ENCODE measurements around the gene SPIN2B. TPM values are rescaled to one million over a fixed set of nuclear protein-coding genes. Genes with fewer than 3 reads are reported as not detected.
"Not testable (repeated sequence)": the region's sequence is repeated elsewhere in the genome, so short reads cannot be mapped to it uniquely, and the experiment has no call there.

The SPIN2B gene
- total RNA-seq, 4 donors from 2014 or later, result 5.5 to 18.1 (median 10.7) TPM

DNA sequence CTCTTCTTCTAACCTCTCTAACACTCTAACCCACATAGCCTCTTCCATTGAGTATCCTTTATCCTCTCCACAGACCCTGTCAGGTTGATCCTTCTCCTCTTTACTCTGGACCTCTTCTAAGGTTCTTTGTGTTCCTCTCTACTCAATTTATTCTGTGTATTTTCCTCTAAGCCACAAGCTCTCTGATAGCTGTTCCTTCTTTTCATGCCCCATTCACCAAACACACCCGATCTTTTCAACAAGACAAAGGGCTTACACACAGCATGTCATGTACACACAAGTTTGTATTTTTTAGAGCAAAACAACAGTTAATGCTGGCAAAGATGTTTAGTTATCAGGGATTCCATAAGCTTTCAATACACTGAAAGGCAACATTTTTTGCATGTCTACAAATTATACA is 1.9 kb downstream of the SPIN2B start:
- Histone ChIP-seq H3K4me1 (no peaks in the 10 kb centered on the region), H3K36me3 (no peaks in the 10 kb centered on the region), H3K9me3 (no peaks in the 10 kb centered on the region), H3K27ac (no peak overlapping the region), H3K27me3 (no peaks in the 10 kb centered on the region), H3K4me3 (no peak overlapping the region)
- DNase-seq (ENCODE audit: low spot score in 2 of 2), result no peak
- TF ChIP-seq EP300 (IDR thresholded peaks at IDR 0.05) (no peak), POLR2A (IDR thresholded peaks at IDR 0.05) (no peak)
- WGBS, 2 donors, result 59 to 70% methylated on average over 1 of the region's 1 CpG

DNA sequence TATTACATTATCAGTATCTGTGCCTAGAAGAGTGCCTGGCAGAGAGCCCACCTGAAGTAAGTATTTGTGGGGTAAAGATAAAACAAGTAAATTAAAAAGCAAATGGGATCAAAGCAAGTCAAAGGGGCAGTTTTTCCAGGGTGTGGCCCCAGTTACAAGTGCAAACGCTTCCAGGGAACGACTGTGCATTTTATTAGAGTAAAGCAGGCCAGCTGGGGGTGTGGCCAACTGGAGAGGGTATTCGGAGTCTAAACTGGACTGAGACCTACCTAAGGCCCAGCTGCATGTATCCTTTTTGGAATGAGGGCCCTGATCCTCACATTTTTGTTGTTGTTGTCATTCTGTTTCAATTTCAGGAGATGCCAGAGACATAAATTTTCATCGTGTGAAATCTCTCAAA is 3.8 kb downstream of the SPIN2B start:
- not testable (repeated sequence) for H3K9me3 ChIP-seq; H3K27me3 ChIP-seq; H3K4me3 ChIP-seq; H3K27ac ChIP-seq; H3K4me1 ChIP-seq; H3K36me3 ChIP-seq; DNase-seq (ENCODE audit: low spot score in 2 of 2)
- 40 to 55% methylated on average over 4 of the region's 4 CpGs for WGBS, 2 donors

DNA sequence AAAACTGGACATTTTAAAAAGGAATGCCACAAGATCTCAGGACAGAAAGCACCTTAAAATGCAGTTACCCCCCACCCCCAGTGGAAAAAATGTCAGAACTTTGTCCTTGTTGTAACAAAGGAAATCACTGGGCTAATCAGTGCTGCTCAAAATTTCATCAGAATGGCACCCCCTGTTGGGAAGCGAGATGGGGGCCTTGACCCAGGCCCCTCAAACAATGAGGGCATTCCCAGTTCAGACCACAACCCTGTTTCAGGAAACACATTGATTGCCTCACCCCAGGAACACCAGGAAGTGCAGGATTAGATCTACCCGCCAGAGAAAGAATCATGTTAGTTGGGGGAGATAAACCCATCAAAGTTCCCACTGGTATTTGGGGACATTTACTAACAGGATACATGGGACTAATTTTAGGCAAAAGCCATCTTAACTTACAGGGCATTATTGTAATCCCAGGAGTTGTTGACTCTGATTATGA is 16.4 kb downstream of the SPIN2B start:
- no peaks in the 10 kb centered on the region for H3K4me1 ChIP-seq
- no peak overlapping the region for H3K27ac ChIP-seq
- H3K27me3 ChIP-seq, result no peaks in the 10 kb centered on the region
- no peak overlapping the region for H3K4me3 ChIP-seq
- TF ChIP-seq CTCF (IDR thresholded peaks at IDR 0.05) (no peak), EP300 (IDR thresholded peaks at IDR 0.05) (no peak), POLR2A (IDR thresholded peaks at IDR 0.05) (no peak)
- WGBS, 2 donors, result 42 to 56% methylated on average over 2 of the region's 2 CpGs
- DNase-seq (ENCODE audit: low spot score in 2 of 2), result no peak
- peaks cover 0 to 20% (median 0%) of the 10 kb centered on the region in 3 donors for H3K36me3 ChIP-seq
- peaks cover 0 to 3% (median 0%) of the 10 kb centered on the region in 4 donors for H3K9me3 ChIP-seq

DNA sequence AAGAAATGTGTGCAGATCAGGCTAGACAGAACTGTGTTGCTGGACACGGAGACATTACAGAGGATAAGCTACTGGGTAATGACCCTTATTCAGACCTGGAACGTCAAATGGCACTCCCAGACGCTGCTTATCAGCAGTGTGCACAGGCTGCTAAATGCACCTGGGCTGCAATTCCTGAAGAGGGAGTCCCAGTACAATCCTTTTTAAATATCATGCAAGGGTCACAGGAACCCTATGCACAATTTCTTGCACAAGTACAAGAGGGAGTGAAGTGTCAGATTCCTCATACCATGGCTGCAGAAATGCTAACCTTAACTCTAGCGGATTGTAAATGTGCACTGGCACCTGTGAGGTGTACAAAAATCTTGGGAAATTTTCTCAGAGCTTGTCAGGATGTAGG is 16.9 kb downstream of the SPIN2B start:
- no peaks in the 10 kb centered on the region for H3K4me1 ChIP-seq
- H3K27me3 ChIP-seq, result no peaks in the 10 kb centered on the region
- DNase-seq (ENCODE audit: low spot score in 2 of 2), result no peak
- H3K9me3 ChIP-seq, result peaks cover 0 to 8% (median 1%) of the 10 kb centered on the region in 4 donors
- H3K36me3 ChIP-seq, result peaks cover 0 to 21% (median 0%) of the 10 kb centered on the region in 3 donors
- H3K4me3 ChIP-seq, result no peak overlapping the region
- WGBS, 2 donors, result 76 to 88% methylated on average over 4 of the region's 4 CpGs
- TF ChIP-seq CTCF (IDR thresholded peaks at IDR 0.05), result no peak
- no peak for TF ChIP-seq EP300 (IDR thresholded peaks at IDR 0.05)
- no peak for TF ChIP-seq POLR2A (IDR thresholded peaks at IDR 0.05)
- no peak overlapping the region for H3K27ac ChIP-seq

- Histone ChIP-seq H3K36me3 (peaks cover 0 to 25% (median 0%) of the 10 kb centered on the region in 3 donors), H3K9me3 (peaks cover 0 to 11% (median 4%) of the 10 kb centered on the region in 4 donors), H3K27ac (no peak overlapping the region), H3K4me3 (no peak overlapping the region), H3K27me3 (no peaks in the 10 kb centered on the region), H3K4me1 (no peaks in the 10 kb centered on the region)
- TF ChIP-seq EP300 (IDR thresholded peaks at IDR 0.05) (no peak), CTCF (IDR thresholded peaks at IDR 0.05) (no peak), POLR2A (IDR thresholded peaks at IDR 0.05) (no peak)
- DNase-seq (ENCODE audit: low spot score in 2 of 2), result no peak
- 82 to 83% methylated on average over 3 of the region's 3 CpGs for WGBS, 2 donors
Observed at GRCh38 chrX:57103489-57103888, 17.9 kb downstream of the SPIN2B start.

GRCh38 chrX:57102918-57103317 is 18.4 kb downstream of the SPIN2B start:
- H3K27me3 ChIP-seq; H3K27ac ChIP-seq; H3K4me3 ChIP-seq; DNase-seq (ENCODE audit: low spot score in 2 of 2); H3K4me1 ChIP-seq: not testable (repeated sequence)
- peaks cover 0 to 28% (median 0%) of the 10 kb centered on the region in 3 donors for H3K36me3 ChIP-seq
- peaks cover 0 to 11% (median 4%) of the 10 kb centered on the region in 4 donors for H3K9me3 ChIP-seq
- WGBS, 2 donors, result 80 to 82% methylated on average over 6 of the region's 6 CpGs

GRCh38 chrX:57083143-57083542 is 38.2 kb downstream of the SPIN2B start:
- no peak overlapping the region for H3K4me3 ChIP-seq
- WGBS, 2 donors, result 77% methylated on average over 7 of the region's 7 CpGs; no CpG with 5 or more reads in 1 of the 2 donors
- H3K36me3 ChIP-seq, result peaks cover 0 to 26% (median 0%) of the 10 kb centered on the region in 3 donors
- H3K9me3 ChIP-seq, result peaks cover 0 to 15% (median 3%) of the 10 kb centered on the region in 4 donors
- TF ChIP-seq CTCF (IDR thresholded peaks at IDR 0.05), result no peak
- TF ChIP-seq POLR2A (IDR thresholded peaks at IDR 0.05), result no peak
- TF ChIP-seq EP300 (IDR thresholded peaks at IDR 0.05), result no peak
- DNase-seq (ENCODE audit: low spot score in 2 of 2), result no peak
- no peaks in the 10 kb centered on the region for H3K27me3 ChIP-seq
- no peak overlapping the region for H3K27ac ChIP-seq
- H3K4me1 ChIP-seq, result no peaks in the 10 kb centered on the region

Measured in tibial nerve (tissue), 4 donors.